ENCODE measurements around the gene PRRG4.
A peak's percentile ranks its signal among the peaks of the same experiment; 100 is the strongest.
"Not testable (repeated sequence)": the region's sequence is repeated elsewhere in the genome, so short reads cannot be mapped to it uniquely, and the experiment has no call there.

PRRG4 gene

DNA sequence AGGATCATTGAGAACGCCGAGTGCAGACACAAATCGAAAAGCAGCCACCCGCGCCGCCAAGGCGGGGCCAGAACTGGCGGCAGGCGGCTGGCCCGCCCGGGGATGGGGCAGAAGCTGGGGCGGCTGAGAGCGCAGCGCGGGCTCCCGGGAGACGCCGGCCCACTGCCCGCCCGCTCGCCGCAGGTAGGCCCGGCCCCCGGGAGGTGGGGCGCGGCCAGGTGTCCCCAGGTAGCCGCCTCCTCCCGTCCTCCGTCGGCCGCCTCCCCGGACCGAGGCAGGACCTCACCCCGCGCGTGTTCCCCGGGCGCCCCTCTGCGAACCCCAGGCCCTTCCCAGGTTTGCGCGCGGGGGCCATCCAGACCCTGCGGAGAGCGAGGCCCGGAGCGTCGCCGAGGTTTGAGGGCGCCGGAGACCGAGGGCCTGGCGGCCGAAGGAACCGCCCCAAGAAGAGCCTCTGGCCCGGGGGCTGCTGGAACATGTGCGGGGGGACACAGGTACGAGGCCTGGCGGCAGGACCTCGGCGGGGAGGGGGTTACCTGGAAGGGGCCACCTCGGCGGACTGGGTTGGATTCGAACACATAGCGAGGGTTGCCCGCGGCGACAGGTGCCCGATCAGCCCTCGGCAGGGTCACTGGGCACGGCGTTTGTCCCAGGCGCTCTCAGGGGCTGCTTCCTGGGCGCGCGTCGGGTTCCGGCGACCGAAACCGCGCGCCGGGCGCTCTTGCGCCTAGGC lies at the start of gene PRRG4:
Gene PRRG4, plus strand, starts transcription at position 248 of the 733 bp plus-strand sequence. CDS start 603 bp downstream, outside the sequence.
- DNase-seq: peak in 1 of 4 experiments; percentile 4

DNA sequence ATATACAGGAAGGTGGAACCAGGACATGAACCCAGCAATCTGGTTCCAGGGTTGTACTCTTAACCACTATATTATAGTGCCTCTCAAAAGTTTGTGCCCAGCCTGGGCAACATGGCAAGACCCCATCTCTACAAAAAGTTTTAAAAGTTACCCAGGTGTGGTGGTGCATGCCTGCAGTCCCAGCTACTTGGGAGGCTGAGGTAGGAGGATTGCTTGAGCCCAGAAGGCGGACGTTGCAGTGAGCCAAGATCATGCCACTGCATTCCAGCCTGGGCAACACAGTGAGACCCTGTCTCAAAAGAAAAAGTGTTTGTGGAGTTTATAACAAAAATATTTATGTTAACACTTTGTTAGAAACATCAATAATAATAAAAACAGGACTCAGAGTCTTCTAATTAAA lies 48.9 kb upstream of the PRRG4 start:
- not testable (repeated sequence) for DNase-seq

DNA sequence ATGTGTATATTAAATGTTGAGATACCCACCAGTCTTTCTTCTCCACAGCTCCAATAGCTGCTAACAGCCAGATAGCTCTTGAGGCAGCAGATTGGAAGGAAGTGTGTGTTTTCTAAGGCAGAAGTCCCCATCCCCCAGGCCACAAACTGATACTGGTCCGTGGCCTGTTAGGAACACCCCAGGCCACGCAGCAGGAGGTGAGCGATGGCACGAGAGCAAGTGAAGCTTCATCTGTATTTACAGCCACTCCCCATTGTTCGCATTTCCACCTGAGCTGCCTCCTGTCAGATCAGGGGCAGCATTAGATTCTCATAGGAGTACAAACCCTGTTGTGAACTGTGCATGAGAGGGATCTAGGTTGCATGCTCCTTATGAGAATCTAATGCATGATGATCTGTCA lies 48.0 kb upstream of the PRRG4 start:
- no peak for DNase-seq

DNA sequence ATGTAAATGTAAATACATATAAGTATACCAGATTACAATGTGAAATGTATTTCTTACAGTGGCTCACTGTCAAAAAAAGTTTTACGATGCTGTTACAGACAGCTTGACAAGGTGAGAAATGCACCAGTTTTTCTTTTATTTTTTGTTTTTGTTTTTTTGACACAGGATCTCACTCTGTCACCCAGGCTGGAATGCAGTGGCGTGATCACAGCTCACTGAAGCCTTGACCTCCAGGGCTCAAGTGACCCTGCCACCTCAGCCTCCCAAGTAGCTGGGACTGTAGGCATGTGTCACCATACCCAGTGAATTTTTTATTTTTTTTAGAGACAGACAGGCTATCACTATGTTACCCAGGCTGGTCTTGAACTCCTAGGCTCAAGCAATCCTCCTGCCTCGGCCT lies 44.5 kb upstream of the PRRG4 start:
- DNase-seq: no peak

DNA sequence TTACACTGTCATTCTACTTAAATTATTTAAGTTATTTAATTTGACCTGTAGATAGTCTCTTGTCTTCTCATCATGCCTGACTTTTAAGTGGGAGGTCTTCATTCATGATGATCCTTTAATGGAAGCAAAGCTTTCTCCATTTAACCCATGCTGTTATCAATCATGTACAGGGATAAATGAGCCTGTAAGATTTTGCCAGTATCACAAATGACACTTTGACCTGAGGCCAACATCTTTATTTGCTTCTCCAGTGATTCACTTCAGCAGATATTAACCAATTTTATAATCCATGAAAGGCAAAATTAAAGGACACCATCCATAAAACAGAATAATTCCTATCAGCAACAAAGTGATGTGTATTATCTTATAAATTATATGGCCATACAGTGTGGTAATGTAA lies 42.9 kb upstream of the PRRG4 start:
- DNase-seq: no peak

DNA sequence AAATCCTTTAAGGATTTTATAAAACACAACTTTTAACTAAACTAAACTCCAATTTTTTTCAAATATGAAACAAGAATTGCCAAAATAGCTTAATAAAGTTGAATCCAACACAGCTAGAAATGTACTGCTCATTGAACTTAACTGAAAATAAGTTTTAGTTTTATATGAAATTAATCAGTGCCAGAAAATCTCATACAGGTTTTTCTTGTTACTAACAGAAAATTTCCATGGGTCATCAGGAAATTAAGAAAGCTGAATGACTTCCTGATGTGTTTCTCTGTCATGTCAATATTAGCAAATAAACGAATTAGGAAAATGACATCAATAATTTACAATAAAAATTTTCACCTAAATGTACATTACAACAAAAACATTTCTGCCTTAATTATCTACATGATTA lies 38.8 kb upstream of the PRRG4 start:
- DNase-seq: no peak

DNA sequence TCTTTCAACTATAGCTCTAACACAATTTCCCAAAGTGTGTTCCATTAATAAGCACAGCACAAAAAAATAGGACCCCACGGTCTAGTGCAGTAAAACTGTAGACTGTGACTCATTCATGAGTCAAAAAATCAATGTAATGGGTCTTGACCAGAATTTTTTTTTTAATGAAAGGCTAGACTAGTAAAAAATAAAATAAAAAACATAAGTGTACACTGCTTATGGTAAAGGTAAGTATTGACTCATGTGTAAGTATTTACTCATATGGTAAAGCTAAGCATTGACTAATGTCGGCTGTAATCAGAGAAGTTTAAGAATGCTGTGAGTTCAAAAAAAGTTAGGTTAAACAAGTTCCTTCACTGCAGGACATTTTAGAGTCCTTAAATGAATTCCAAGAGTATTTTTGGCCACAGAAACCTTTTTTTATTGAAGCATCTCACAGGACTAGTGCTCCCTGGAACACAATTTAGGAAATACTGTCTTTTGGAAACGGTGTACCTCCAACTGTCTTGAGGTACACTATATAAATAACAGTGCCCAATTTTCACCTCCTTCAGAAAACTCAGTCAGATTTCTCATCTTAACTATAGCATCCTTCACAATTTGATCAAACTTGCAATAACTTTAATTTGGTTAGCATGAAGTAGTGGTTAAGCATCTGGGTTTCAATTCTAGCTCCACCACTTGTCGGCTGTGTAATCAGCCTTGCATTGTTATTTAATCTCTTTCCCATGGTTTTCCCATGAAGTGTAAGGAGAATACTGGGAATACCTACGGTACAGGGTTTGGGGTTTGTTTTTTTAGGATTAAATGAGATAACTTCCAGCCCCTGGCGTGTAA lies 37.4 kb upstream of the PRRG4 start:
- DNase-seq: no peak

DNA sequence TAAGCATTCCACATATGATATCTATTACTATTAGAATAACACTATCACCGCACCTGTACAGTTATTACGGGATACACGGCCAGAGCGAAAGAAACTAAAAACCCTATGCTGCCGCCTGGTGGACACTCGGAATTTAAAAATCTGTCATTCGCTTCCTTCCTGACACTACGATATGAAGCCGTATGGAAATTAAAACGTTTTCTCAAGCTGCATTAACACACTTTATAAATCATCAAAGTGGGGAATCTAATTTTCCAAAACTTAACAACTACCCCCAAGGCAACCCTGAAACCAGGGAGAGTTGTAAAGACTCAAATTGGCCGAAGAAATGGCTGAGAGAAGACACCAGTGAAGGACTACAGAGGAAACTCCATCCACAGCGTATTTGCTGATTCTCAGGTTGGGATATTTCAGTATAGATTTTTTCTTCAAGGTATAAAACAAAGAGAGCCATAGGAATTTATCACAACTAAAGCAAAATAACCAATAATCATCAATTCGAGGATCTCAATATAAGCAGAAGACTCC lies 36.7 kb upstream of the PRRG4 start:
- DNase-seq: peak; percentile 19 to 55 (median 34)

DNA sequence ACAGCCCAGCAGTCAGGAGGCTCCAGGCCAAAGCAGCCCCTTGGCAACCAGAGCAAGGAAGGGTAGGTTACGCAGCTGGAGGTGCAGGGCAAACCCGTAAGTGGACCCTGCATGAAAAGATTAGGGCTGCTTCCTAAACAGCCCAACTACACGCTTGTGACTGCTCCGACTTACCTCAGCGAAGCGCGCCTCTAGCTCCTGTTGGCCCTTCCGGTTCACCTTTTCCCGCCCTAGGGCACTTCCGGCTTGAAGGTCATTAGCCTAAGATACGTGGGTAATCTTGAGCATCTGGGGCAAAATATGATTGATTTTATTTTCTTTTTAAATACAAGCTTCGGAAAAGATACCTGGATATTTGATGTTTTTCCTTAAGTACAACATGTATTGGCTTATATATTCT lies 35.3 kb upstream of the PRRG4 start, which contains the start of gene CCDC73:
Gene CCDC73, minus strand, starts transcription at position 224 of the 400 bp plus-strand sequence. CDS start 34,419 bp downstream, outside the sequence.
- DNase-seq: no peak

DNA sequence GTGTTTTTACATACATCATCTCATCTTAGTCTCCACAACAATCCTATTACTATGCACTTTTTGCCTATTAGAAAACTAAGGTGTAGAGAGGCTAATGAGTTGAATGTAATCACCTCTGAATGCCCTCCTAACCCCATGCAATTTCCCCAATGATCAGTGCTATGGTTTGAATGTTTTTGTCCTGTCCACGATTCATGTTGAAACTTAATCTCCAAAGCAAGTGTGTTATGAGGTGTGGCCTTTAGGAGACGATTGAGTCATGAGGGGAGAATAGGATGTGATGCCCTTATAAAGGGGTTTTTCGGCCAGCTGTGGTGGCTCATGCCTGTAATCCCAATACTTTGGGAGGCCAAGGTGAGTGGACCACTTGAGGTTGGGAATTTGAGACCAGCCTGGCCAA lies 33.3 kb upstream of the PRRG4 start:
- DNase-seq: no peak

DNA sequence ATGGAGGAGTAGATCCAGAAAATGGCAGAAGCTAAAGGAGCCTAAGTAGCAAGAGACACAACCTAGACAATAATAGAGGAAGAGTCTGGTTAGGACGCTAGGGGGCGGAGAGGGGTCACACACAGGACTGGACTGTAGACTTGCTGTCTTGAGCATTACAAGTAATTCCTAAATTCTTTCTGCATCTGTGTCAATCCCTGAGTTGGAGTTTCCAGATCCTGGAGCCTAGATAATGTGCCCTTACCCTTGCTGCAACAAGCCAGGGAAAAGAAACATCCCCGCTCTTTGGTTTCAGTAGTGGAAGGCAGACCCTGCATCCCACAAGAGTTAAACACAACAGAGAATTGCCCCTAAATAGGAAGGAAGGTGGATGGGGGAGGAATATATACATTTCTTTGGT lies 20.4 kb upstream of the PRRG4 start:
- DNase-seq: peak in 1 of 4 experiments; percentile 9

DNA sequence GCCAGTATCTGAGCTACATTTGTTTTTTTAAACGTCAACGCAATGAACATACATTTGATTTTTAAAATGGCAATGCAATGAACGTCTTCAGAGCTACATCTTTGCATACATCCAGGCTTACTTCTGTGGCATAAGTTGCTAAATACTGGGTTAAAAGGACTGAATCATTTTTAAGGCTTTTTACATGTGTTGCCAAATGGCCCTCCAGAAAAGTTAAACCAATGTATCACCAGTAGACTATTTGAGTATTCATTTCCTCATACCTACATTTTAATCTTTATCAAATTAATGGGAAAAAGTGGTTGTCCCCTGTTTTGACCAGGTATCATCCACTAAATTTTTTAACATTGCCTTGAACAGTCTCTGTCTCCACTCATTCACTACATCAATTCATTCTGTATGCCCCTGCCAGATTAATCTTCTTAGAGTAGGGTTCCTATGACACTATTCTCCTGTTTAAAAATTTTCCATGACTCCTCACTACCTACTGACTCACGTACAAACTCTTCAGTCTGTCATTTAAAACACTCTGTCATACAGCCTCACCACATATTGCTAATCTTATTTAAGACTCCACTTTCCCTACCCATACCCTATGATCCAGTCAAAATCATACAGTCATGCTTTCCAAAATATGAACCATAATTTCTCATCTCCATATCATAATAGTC lies 12.4 kb upstream of the PRRG4 start:
- DNase-seq: no peak

DNA sequence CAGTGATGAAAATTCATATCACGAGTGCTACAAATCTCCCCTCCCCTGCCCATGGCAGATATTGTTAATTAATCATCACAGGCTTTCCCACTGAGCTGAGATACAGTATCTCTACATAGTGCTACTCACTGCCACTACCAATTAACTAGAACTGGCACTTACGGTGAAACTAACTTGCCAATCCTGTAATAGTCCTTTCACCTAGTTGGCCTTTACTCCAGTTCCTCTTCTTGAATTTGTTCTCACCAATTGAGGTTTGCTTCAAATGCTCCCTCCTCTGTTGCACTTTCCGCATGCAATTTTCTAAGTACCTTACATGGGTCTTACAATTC lies 11.9 kb upstream of the PRRG4 start:
- no peak for DNase-seq

DNA sequence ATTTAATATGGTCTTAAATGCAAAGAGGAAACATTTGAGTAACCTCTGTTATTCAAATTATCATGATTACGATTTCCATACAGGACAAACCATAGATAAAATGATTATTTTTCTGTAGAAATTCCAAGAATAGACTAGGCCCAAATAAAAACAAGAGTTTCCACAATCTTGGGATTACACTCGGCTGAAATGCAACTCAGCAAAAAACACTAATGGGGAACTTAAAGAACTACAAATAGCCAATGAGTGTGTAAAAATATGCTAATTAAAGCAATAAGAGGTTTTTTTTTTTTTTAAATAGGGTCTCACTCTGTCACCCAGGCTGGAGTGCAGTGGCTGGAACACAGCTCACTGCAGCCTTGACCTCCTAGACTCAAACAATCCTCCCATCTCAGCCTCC lies 10.5 kb upstream of the PRRG4 start:
- DNase-seq: no peak

DNA sequence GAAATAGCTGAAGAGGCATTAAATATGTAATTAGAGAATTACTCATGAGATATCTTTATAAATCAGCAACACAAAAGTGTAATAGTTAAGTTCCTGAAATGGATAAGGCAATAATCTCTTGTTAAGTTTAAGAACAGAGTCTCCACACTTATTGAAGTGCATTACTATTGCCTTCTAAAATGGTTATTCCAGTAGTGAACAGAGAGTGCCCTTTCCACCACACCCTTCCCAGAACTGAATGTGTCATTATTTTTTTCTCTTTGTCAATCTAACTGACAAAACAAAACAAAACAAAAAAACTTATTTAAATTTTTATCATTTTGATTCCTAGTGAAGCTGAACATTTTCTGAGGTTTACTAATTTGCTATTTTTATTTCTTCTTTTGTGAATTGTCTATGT lies 9.2 kb upstream of the PRRG4 start:
- DNase-seq: no peak

DNA sequence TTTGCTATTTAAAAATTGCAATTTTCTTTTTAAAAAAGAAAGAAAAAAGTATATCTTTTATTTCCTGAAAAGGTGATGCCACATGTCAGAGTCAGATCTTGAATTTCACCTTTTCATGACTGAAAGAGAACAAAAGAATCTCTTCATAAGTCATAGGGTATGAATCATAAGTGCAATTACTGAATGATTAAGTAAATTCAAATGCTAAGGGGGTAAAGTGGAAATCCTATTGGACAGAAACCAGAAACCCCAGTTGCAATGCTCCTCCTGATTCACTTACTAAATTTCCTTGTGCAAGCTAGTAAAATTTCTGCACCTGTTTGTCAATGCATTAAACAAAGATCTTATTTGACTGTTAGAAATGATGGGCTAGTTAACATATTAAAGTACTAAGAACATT lies 8.2 kb upstream of the PRRG4 start:
- DNase-seq: no peak

DNA sequence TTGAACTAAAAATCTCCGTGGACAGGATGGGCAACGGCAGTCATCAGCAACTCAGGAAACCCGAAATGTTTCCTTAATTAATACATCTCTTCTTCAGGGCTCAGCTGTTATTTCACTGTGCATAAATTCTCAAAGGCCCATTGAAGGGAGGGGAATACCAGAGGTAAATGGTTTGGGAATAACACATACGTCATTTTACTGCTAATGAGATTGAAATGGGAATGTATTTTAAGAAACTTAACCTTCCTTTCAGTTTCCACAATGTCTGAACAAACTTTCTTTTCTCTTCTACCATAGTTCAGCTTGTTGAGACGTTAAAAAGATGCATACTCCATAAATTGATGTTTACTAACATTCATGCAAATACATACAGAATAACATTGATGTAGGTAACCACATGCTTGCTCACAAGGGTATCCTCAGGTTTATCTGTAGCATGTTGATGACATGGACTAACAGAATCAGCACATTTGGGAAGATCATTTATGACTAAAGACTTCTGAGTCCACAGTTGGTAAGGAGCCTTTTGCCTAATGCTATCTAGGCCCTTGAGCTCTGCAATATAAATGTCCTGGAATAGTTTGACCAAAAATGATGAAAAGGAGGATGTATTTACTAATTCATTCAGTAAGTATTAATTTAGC lies 7.7 kb upstream of the PRRG4 start:
- DNase-seq: no peak

DNA sequence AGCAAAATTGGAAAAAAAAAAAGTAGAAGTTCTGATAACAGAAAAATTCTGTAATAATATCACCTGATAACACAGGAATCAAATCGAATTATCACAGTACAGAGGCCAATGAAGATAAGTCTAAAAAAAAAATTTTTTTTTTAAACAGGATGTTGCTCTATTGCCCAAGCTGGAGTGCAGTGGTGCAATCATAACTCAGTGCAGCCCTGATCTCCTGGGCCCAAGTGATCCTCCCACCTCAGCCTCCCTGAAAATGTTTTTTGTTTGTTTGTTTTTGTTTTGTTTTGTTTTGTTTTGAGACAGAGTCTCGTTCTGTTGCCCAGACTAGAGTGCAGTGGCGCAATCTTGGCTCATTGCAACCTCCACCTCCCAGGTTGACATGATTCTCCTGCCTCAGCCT lies 6.1 kb upstream of the PRRG4 start:
- DNase-seq: not testable (repeated sequence)

DNA sequence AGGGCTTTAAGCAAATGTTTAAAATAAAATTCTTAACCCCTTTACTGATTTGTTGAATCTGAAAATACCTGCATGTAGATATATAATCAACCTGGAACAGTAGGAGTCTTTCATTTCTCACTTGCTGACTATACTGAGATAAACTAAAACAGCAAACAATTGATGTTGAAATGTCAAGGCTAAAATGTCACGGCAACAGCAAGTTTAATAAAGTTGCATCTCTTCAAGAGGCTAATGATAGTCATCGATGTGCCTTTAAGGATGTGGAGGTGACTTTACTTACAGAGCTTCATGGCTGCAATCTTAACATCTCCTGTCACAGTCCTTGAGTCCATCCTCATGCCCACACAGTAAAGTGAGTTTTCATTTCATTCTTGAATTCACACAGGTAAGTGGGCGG lies 3.6 kb upstream of the PRRG4 start:
- no peak for DNase-seq

DNA sequence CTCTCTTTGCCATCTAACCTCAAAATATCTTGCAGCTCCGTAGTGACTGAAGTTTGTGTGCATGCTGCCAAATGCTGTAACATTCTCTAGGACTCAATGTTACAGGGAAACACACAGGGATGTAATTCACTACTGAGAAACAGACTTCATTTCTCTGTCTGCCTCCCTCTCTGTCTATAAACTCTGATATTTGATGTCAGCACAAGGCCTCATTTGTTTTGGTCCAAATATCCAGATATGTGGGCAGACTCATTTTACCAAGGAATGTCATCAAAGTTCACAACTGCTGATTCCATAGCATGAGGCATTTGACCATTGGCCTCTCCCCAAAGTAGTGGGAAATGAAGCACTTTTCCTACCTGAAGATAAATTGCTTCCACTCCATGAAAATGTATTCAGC lies 2.5 kb upstream of the PRRG4 start:
- no peak for DNase-seq

DNA sequence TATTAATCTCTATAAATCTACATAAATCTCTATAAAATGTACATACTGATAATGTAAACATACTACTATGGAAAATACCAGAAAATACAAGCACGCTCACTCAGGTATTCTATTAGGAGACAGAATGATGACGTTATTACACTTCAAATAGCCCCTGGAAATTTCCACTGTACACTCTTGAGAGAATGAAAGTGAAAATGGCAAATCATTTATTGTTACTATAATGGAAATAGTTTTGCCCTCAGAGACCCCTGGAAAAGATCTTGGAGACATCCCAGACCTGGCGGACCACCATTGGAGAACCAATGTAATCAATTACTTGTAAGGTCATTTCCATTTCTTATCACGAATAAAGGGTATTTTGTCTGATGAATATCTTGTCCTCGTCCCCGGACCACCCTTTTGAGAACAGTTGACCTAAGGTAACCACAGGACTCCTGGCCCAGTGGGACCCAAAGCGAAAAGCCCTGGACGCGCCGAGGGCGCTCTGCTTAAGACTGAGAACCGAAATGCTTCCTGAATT lies 509 bp upstream of the PRRG4 start:
- no peak for DNase-seq

DNA sequence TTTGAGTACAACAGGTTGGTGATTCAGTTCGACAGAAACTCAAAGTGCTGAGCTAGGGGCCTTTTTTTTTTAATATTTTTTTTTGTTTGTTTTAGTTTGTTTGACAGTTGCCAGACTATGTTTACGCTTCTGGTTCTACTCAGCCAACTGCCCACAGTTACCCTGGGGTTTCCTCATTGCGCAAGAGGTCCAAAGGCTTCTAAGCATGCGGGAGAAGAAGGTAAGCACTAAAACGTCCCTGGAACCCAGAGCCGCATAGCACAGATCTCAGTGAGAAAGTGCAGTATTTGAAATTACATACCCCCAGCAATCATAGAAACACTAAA lies 649 bp downstream of the PRRG4 start:
- DNase-seq: no peak

DNA sequence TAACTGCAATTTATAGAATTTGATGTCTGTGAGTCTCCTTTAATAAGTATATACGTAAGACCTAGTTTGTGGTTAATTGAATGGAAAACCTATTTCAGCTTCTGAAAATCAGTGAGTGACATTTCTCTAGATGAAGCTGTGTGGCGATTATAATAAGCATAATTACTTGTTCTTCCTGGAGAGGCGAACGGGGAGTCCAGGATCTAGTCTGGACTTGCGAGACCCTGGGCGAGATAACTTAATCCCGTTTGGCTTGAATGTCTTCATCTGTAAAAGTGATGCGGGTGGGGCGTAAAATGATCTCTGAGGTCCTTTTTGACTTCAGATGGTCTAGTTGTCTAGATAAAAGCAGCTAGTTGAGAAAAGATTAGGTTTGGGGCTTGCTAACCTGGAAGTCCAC lies 1.1 kb downstream of the PRRG4 start:
- DNase-seq: no peak
